Heart left ventricle (tissue), 13 donors: Measurements from ENCODE around the gene AUH.

Experiments
- CTCF ChIP-seq, 12 donors: fragments of 200-600 bp; sonication (generic) in 4 of 12; IDR thresholded peaks; one replicate each; pipeline versions ENCODE4 v1.5.0 to v1.8.0; 2018 to 2022; ENCODE audit warnings: antibody characterized with exemption in 12 of 12, mild to moderate bottlenecking in 5 of 12
- POLR2A ChIP-seq, 2 donors: fragments of 450-650 bp; IDR thresholded peaks; one replicate each; pipeline ENCODE4 v1.6.1; 2017; ENCODE audit warnings: antibody characterized with exemption in 2 of 2, mild to moderate bottlenecking in 2 of 2, moderate library complexity in 2 of 2
- donor health status: ischemic (EF 13 %, LVEDD 7.1; RV severe dilation, severe dysfunction).
- donor health status: DM: no; HTN: yes; CAD: no.
- donor health status: DM: no; HTN: no; CAD: no.
- donor health status: ischemic (EF 25% LVEDD 6.9; RV normal size, moderate dysfunction).
- donor health status: ischemic (EF 25% LVEDD 5.7; RV mildly dilated, moderate dysfunction).
- donor health status: ischemic (EF 35%, LVEDD 5.7; RV mildly dilated, moderate dysfunction).
- donor health status: nonischemic (EF 11% LVEDD 7.7; RV severe dilation, severe dysfunction).
- donor health status: DM: yes; HTN: yes; CAD: no.
- donor health status: PGD.
- donor health status: ischemic (EF 29% LVEDD 5.4; RV normal size, mild dysfunction).
- donor health status: nonischemic (EF 23%, LVEDD 6.1; RV moderate dilation, normal function).

GRCh38 chr9:91395106-91395552 is 33.4 kb upstream of the AUH start:
- no peak for TF ChIP-seq CTCF (IDR thresholded peaks at IDR 0.05)
- TF ChIP-seq POLR2A (IDR thresholded peaks at IDR 0.05), result no peak
